ENCODE data around the gene RXRG.

Gene RXRG

GRCh38 chr1:165365341-165365740, 79.6 kb downstream of the RXRG start:
- DNase-seq: no peak

GRCh38 chr1:165364568-165365133, 80.3 kb downstream of the RXRG start:
- no peak for DNase-seq

GRCh38 chr1:165356876-165357275, 88.0 kb downstream of the RXRG start:
- DNase-seq: no peak

GRCh38 chr1:165355977-165356811, 88.7 kb downstream of the RXRG start, which contains the start of gene LMX1A:
TSS of gene LMX1A (minus strand) at chr1:165356715. CDS start at chr1:165355559, 1,156 bp downstream.
- DNase-seq: no peak

GRCh38 chr1:165355139-165355976, 89.6 kb downstream of the RXRG start:
- DNase-seq: no peak

GRCh38 chr1:165354739-165355138, 90.2 kb downstream of the RXRG start:
- no peak for DNase-seq

GRCh38 chr1:165353731-165354671, 90.9 kb downstream of the RXRG start:
- DNase-seq: no peak

- DNase-seq: no peak
Measured at GRCh38 chr1:165352442-165353293, 92.3 kb downstream of the RXRG start.

- no peak for DNase-seq
Measured at GRCh38 chr1:165351863-165352441, 93.0 kb downstream of the RXRG start.

All from stimulated activated CD4-positive, alpha-beta T cell treated with anti-CD3 and anti-CD28 coated beads, Interleukin-4, amount 100 ng/mL, for 4 hours (primary cell).